Nephron progenitor cell (in vitro differentiated cells): ENCODE measurements around the gene PRSS1.

ENCODE experiments used
- DNase-seq: peaks from one replicate; pipeline ENCODE4 v3.0.0; 2021
- H3K27ac Mint-ChIP-seq: 2 replicates; pipeline ENCODE4 v1.8.0; 2021; ENCODE audit warnings: mild to moderate bottlenecking, moderate library complexity, mixed read lengths
- H3K27me3 Mint-ChIP-seq: 2 replicates; pipeline ENCODE4 v1.8.0; 2021; ENCODE audit warnings: mild to moderate bottlenecking, low read depth, mixed read lengths; ENCODE audit not compliant: poor library complexity
- H3K36me3 Mint-ChIP-seq: 2 replicates; pipeline ENCODE4 v1.8.0; 2021; ENCODE audit warnings: low read depth, mixed read lengths
- H3K4me1 Mint-ChIP-seq: 2 replicates; pipeline ENCODE4 v1.8.0; 2021; ENCODE audit warnings: mixed read lengths
- H3K4me3 Mint-ChIP-seq: 2 replicates; pipeline ENCODE4 v1.8.0; 2021; ENCODE audit warnings: mild to moderate bottlenecking, moderate library complexity, mixed read lengths
- H3K9me3 Mint-ChIP-seq: 2 replicates; pipeline ENCODE4 v1.8.0; 2021; ENCODE audit warnings: mild to moderate bottlenecking, moderate library complexity, mixed read lengths
- TF ChIP-seq, protein P1 (sequence below): fragments of 200-600 bp; sonication (generic); IDR thresholded peaks from 2 replicates; pipeline ENCODE4 v1.5.0; 2021; ENCODE audit warnings: antibody characterized with exemption

The PRSS1 gene

DNA sequence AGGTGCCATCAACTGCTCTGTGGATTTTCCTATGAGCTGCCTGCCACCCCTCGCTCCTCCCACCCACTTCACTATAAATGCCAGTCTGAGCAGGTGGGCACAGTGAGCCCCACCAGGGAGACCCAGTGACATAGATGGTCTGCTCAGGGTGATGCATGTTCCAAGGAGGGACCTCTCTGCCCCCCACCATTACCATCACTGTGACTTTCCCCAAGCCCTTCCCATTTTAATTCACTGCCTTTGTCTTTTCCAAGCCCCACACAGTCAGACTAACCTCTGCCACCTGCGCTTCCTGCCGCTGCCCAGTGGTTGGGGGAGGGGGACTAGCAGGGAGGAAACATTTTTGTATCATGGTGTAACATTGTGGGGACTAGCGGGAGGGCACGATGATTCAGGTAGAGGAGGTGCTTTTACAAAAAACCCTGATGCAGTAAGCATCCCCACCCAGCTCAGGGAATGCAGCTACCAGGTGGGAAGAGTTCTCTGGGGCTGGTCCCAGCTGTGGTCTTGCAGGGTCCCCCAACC, 46.1 kb downstream of the PRSS1 start:
- peak overlapping the region; percentile 68 for H3K4me3 Mint-ChIP-seq
- H3K27ac Mint-ChIP-seq: no peak overlapping the region
- no peaks in the 10 kb centered on the region for H3K9me3 Mint-ChIP-seq
- peaks cover 94% of the 10 kb centered on the region for H3K27me3 Mint-ChIP-seq
- H3K4me1 Mint-ChIP-seq: peaks cover 16% of the 10 kb centered on the region
- TF ChIP-seq, protein P1, sequence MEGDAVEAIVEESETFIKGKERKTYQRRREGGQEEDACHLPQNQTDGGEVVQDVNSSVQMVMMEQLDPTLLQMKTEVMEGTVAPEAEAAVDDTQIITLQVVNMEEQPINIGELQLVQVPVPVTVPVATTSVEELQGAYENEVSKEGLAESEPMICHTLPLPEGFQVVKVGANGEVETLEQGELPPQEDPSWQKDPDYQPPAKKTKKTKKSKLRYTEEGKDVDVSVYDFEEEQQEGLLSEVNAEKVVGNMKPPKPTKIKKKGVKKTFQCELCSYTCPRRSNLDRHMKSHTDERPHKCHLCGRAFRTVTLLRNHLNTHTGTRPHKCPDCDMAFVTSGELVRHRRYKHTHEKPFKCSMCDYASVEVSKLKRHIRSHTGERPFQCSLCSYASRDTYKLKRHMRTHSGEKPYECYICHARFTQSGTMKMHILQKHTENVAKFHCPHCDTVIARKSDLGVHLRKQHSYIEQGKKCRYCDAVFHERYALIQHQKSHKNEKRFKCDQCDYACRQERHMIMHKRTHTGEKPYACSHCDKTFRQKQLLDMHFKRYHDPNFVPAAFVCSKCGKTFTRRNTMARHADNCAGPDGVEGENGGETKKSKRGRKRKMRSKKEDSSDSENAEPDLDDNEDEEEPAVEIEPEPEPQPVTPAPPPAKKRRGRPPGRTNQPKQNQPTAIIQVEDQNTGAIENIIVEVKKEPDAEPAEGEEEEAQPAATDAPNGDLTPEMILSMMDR: no peak
- H3K36me3 Mint-ChIP-seq: no peaks in the 10 kb centered on the region
- no peak for DNase-seq

DNA sequence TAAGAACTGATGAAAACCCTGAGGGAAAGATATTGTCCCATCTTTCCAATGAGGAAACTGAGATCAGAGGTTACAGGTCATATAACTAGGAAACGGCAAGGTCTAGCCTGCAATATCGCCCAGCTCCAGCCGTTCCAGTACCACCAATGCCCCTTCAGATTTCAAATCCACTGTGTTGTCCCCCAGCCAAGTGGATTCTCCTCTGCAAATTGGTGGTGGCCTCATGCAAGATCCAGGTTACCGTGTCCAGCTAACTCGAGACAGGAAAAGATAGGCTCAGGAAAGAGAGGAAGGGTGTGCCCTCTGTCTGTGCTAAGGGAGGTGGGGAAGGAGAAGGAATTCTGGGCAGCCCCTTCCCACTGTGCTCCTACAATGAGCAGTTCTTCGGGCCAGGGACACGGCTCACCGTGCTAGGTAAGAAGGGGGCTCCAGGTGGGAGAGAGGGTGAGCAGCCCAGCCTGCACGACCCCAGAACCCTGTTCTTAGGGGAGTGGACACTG, 46.8 kb downstream of the PRSS1 start:
- TF ChIP-seq, protein P1: no peak
- peak overlapping the region; percentile 68 for H3K4me3 Mint-ChIP-seq
- no peak overlapping the region for H3K27ac Mint-ChIP-seq
- H3K27me3 Mint-ChIP-seq: peaks cover 96% of the 10 kb centered on the region
- no peak for DNase-seq
- peaks cover 16% of the 10 kb centered on the region for H3K4me1 Mint-ChIP-seq
- H3K36me3 Mint-ChIP-seq: no peaks in the 10 kb centered on the region
- no peaks in the 10 kb centered on the region for H3K9me3 Mint-ChIP-seq

DNA sequence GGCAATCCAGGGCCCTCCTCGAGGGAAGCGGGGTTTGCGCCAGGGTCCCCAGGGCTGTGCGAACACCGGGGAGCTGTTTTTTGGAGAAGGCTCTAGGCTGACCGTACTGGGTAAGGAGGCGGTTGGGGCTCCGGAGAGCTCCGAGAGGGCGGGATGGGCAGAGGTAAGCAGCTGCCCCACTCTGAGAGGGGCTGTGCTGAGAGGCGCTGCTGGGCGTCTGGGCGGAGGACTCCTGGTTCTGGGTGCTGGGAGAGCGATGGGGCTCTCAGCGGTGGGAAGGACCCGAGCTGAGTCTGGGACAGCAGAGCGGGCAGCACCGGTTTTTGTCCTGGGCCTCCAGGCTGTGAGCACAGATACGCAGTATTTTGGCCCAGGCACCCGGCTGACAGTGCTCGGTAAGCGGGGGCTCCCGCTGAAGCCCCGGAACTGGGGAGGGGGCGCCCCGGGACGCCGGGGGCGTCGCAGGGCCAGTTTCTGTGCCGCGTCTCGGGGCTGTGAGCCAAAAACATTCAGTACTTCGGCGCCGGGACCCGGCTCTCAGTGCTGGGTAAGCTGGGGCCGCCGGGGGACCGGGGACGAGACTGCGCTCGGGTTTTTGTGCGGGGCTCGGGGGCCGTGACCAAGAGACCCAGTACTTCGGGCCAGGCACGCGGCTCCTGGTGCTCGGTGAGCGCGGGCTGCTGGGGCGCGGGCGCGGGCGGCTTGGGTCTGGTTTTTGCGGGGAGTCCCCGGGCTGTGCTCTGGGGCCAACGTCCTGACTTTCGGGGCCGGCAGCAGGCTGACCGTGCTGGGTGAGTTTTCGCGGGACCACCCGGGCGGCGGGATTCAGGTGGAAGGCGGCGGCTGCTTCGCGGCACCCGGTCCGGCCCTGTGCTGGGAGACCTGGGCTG, 47.5 kb downstream of the PRSS1 start:
- Mint-ChIP-seq H3K36me3 (no peaks in the 10 kb centered on the region), H3K9me3 (no peaks in the 10 kb centered on the region), H3K4me1 (peaks cover 16% of the 10 kb centered on the region), H3K4me3 (peak overlapping the region; percentile 83), H3K27me3 (peaks cover 94% of the 10 kb centered on the region), H3K27ac (no peak overlapping the region)
- TF ChIP-seq, protein P1: no peak
- peak; percentile 53 for DNase-seq

DNA sequence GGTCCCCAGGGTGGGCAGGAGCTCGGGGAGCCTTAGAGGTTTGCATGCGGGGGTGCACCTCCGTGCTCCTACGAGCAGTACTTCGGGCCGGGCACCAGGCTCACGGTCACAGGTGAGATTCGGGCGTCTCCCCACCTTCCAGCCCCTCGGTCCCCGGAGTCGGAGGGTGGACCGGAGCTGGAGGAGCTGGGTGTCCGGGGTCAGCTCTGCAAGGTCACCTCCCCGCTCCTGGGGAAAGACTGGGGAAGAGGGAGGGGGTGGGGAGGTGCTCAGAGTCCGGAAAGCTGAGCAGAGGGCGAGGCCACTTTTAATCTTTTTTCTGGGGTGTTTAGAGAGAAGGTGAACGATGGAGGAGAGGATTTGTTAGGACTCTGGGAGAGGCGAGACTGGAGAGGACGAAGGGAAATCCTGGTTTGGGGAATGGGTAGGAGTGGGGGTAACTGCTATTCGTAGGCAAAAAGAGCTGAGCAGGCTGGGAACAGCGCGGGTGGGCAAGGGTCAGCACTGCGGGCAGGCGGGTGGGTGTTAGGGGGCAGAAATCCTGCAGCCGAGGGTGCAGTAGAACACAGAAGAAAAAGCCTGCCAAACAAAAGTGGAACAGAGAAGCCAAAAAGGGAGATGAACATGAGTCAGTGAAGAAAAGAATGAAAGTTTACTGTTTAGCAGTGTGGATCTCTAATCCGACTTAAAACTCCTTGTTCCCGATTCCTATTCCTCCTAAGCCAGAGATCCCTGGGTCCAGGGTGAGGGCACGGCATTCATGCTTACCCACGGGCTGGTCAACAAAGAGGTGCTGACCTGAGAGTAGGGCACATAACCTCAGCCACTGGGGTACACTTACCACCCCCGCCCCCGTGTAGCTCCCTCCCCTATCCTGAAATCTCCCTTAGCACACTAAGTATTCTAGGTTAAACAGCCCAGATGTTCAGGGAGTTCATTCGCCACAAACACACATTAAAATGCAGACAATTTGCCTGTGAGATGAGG, 48.4 kb downstream of the PRSS1 start:
- Mint-ChIP-seq H3K27ac (no peak overlapping the region), H3K4me3 (peak overlapping the region; percentile 83), H3K9me3 (no peaks in the 10 kb centered on the region), H3K27me3 (peaks cover 96% of the 10 kb centered on the region), H3K4me1 (peaks cover 16% of the 10 kb centered on the region), H3K36me3 (no peaks in the 10 kb centered on the region)
- TF ChIP-seq, protein P1: no peak
- DNase-seq: no peak

DNA sequence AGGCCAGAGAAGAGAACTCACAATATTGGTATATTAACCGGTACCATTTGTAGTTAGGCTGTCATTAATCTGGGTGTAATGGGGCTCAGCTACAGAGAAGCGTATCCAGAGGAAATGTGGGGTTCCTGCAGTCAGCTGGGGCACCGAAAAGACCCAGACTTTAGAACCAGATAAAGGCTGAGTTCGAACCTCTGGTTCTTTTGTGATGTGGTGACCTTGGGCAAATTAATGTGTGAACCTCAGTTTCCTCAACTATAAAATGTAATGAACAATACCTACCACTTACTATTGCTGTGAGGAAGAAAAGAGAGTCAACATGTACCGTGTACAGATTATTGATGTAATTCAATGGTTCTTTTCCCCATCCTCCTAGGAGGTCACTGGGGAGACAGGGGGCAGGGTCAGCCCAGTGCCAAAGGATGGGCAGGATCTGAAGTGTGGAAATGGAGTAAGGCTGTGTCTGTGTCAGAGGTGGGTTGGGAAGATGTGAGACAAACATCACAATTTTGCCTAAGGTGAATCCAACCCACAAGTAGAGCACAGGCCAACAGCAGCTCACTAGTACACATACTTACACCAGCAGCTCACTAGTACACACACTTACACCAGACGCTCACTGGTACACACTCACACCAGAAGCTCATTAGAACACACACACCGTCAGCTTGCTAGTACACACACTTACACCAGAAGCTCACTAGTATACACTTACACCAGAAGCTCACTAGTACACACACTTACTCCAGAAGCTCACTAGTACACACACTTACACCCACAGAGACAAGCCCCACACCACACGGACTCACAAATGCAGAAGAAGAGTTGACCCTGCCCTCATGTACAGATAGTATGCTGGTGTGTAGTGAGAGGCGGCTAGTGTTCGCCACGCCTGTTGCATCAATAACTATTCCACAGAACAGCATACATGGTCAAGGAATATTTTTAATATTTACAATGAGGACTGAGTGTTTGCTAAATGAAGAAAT, 49.5 kb downstream of the PRSS1 start:
- H3K4me1 Mint-ChIP-seq: peaks cover 16% of the 10 kb centered on the region
- H3K27me3 Mint-ChIP-seq: peaks cover 92% of the 10 kb centered on the region
- H3K9me3 Mint-ChIP-seq: no peaks in the 10 kb centered on the region
- no peak overlapping the region for H3K4me3 Mint-ChIP-seq
- H3K36me3 Mint-ChIP-seq: no peaks in the 10 kb centered on the region
- no peak for DNase-seq
- no peak overlapping the region for H3K27ac Mint-ChIP-seq
- TF ChIP-seq, protein P1: no peak
